Duodenal mucosa (tissue), 2 donors: ENCODE measurements around the gene SLC15A4.

ENCODE experiments used
- H3K27ac ChIP-seq: one replicate; pipeline ENCODE4 v1.7.0; 2013; ENCODE audit warnings: low read depth, low read length
- H3K27me3 ChIP-seq, 2 donors: one replicate each; pipeline ENCODE4 v1.7.0; 2013; ENCODE audit warnings: low read length in 2 of 2, control low read depth in 1 of 2; ENCODE audit not compliant: insufficient read depth in 2 of 2, control insufficient read depth in 1 of 2
- H3K36me3 ChIP-seq, 2 donors: one replicate each; pipeline ENCODE4 v1.7.0; 2013; ENCODE audit warnings: low read length in 2 of 2, control low read depth in 1 of 2; ENCODE audit not compliant: insufficient read depth in 2 of 2, control insufficient read depth in 1 of 2
- H3K4me1 ChIP-seq, 2 donors: one replicate each; pipeline ENCODE4 v1.7.0; 2013; ENCODE audit warnings: low read length in 2 of 2, control low read depth in 1 of 2; ENCODE audit not compliant: insufficient read depth in 2 of 2, control insufficient read depth in 1 of 2
- H3K4me3 ChIP-seq, 2 donors: one replicate each; pipeline ENCODE4 v1.7.0; 2013; ENCODE audit warnings: low read length in 2 of 2, low read depth in 1 of 2
- H3K9ac ChIP-seq, 2 donors: one replicate each; pipeline ENCODE4 v1.7.0; 2013; ENCODE audit warnings: low read length in 2 of 2, low read depth in 1 of 2
- H3K9me3 ChIP-seq, 2 donors: one replicate each; pipeline ENCODE4 v1.7.0; 2013; ENCODE audit warnings: low read length in 2 of 2, control low read depth in 1 of 2; ENCODE audit not compliant: control insufficient read depth in 1 of 2

Gene SLC15A4

DNA sequence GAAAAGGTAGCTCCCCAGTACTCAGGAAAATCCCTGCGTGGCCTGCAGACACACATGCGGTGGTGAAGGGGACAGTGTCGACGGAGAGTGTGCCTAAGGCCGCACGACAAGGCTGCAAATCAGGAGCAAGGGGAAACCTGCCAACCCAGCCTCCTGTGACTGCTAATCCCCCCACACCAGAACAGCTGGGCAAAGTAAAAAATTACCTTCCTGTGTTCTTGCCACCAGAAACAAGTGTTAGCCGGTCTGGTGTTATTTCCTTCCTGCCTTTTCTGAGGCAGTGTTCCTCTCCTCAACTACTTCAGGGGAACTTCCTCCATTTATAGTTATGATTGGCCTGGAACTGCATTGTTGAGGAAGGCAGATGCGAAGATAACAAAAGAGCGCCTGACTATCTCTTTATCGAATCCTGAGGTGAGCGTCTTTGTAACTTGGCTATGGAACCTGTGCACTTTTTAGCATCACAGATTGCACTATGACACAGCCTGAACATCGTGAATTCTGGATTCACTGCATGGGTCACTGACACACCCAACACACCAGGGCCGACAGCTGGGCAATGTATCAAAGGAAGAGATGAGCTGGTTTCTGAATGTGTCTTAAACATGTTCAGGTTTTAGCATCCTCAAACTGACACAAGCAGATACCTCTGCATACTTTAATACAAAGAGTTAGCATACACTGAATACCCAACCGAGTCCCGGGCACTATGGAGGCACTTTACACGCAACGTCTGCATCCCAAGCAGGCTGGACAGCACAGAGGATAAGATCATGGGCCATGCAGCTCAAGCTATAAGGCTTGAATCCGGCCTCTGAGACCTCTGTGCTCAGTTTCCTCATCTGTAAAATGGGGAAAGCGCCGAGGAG lies 28.9 kb downstream of the SLC15A4 start:
- H3K36me3 ChIP-seq, result peaks cover 33 to 63% of the 10 kb centered on the region in 2 donors
- no peaks in the 10 kb centered on the region for H3K9me3 ChIP-seq
- no peak overlapping the region for H3K27ac ChIP-seq
- peaks cover 0 to 17% of the 10 kb centered on the region in 2 donors for H3K4me1 ChIP-seq
- H3K4me3 ChIP-seq, result no peak overlapping the region
- no peaks in the 10 kb centered on the region for H3K27me3 ChIP-seq
- H3K9ac ChIP-seq, result no peak overlapping the region

DNA sequence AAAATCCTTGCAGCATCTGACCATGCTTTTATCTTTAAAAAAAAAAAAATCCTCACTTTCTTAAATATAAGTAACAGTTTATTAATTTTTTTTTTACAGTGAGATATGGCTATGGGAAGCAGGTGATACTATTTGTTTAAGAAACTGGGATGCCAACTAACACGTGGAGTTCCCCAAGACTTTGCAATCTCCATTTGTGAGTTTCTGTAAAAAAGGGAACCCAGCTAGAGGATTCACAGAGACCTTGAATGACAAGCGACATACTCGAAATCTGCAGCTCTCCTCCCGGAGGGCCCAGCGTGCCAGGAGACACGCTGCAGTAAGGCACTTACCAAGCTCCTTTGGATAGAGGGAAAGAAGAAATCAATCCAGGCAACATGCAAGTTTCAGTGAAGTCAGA lies 30.1 kb downstream of the SLC15A4 start:
- H3K27me3 ChIP-seq, result no peaks in the 10 kb centered on the region
- H3K4me1 ChIP-seq, result peaks cover 0 to 13% of the 10 kb centered on the region in 2 donors
- peaks cover 26 to 51% of the 10 kb centered on the region in 2 donors for H3K36me3 ChIP-seq
- no peak overlapping the region for H3K4me3 ChIP-seq
- no peak overlapping the region for H3K9ac ChIP-seq
- no peak overlapping the region for H3K27ac ChIP-seq
- H3K9me3 ChIP-seq, result no peaks in the 10 kb centered on the region

DNA sequence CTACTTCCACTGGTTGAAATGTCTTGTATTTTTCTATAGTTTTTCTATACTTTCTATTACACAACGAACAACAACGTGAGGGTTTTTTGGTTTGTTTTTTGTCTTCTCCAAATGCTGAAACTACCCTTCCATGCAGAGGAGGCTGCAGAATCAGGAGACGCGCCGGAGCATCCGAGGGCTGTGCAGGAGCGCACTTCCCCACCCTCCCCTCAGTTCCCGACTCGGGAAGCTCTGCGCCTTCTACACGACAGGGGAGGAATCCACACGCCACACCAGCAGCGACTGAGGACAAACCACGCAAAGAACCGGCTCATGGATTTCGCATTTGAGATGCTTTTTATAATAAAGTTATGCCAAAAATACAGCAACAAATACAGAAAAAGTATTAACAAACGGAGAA lies 30.9 kb downstream of the SLC15A4 start:
- Histone ChIP-seq H3K27me3 (no peaks in the 10 kb centered on the region), H3K36me3 (peaks cover 18 to 44% of the 10 kb centered on the region in 2 donors), H3K9me3 (no peaks in the 10 kb centered on the region), H3K4me1 (peaks cover 0 to 6% of the 10 kb centered on the region in 2 donors), H3K27ac (no peak overlapping the region), H3K9ac (no peak overlapping the region), H3K4me3 (no peak overlapping the region)

DNA sequence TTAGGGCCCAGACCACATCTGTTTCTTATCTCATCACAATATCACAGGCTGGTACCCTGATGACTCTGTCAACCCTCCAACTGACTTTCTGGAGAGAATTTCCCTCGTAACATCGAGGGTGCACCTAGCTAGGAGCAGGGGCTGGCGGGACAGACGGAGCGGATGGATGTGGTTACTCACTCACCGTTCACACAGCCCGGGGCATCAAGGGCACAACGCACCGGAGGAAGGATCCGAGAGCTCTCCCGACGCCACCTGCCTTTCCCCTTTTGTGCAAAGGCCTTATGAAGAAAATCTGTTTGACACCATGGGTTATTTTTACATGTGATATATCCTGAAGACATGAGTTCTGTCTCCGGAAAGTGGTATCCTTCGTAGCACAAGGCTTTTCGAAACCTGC lies 31.4 kb downstream of the SLC15A4 start:
- Histone ChIP-seq H3K27me3 (no peaks in the 10 kb centered on the region), H3K36me3 (peaks cover 14 to 40% of the 10 kb centered on the region in 2 donors), H3K27ac (no peak overlapping the region), H3K9me3 (no peaks in the 10 kb centered on the region), H3K9ac (no peak overlapping the region), H3K4me1 (peaks cover 0 to 6% of the 10 kb centered on the region in 2 donors), H3K4me3 (no peak overlapping the region)

DNA sequence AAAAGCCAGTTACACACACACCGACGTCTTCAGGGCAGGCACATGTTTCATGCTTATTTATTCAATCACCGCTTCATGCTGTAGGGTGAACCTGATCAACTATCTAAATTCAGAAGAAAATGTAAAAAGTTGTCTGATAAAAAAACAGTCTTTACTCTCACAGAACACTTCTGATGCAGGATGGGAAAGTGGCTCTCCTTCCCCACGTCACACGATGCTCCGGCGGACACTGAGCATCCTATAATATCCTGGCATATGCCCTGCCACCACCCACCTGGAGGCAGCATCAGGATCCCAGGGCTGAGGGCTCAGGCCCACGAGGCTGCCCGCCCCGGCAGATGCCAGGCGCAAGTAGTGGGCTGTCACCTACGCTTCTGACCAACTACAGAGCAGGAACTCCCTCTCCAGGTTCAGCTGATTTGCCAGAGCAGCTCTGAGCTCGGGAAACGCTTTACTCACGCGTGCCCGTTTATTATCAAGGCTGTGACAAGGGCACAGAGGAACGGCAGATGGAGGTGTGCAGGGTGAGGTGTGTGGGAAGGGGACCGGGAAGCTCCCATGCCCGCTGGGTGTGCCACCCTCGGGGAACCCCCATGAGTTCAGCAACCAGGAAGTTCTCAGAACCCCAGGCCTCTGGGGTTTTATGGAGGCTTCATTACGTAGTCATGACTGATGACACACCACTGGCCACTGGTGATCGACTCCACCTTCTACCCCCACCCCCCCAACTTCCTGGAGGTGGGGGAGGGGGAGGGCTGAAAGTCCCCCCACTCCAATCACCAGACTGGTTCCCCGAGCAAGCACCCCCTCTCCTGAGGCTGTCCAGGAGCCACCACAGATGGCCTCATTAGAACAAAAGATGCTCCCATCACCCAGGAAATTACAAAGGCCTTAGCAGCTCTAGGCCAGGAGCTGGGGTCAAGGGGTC lies 32.1 kb downstream of the SLC15A4 start:
- H3K9me3 ChIP-seq, result no peaks in the 10 kb centered on the region
- H3K27me3 ChIP-seq, result no peaks in the 10 kb centered on the region
- peaks cover 0 to 6% of the 10 kb centered on the region in 2 donors for H3K4me1 ChIP-seq
- H3K9ac ChIP-seq, result no peak overlapping the region
- H3K27ac ChIP-seq, result no peak overlapping the region
- H3K4me3 ChIP-seq, result no peak overlapping the region
- peaks cover 10 to 33% of the 10 kb centered on the region in 2 donors for H3K36me3 ChIP-seq

DNA sequence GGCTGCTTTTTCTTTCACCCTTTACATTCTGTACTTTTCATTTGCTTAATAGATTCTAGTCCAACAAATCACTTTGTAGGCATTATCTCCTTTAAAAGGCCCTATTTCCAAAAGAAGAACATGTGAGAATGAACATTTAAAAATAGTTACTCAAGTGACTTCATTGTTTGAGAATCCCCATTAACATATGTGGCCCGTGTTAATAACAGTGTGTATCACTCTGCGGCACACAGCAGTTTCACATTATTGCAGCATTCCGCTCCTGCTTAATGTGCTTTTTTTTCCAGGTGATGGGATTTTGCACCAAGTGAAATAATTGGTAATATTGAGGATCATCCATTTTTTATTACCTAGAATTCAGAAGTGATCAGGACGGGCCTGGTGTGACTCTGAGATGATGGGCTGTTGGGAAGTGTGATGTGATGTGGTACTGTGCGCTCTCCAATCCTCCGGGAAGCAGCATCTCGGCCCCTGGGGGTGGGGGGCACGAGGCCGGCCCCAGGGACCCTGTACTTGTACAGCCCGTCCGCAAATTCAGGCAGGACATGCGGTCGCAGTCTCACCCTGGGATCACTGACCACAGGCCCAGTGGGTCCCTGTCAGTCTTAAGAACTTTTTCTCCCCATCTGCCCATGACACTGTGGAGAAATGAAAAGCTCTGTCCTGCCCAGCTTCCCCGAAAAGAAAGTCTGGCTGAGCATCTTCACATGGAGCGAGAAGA lies 32.9 kb downstream of the SLC15A4 start:
- H3K27me3 ChIP-seq, result no peaks in the 10 kb centered on the region
- H3K4me1 ChIP-seq, result peaks cover 0 to 6% of the 10 kb centered on the region in 2 donors
- peaks cover 10 to 29% of the 10 kb centered on the region in 2 donors for H3K36me3 ChIP-seq
- H3K27ac ChIP-seq, result no peak overlapping the region
- H3K4me3 ChIP-seq, result no peak overlapping the region
- no peaks in the 10 kb centered on the region for H3K9me3 ChIP-seq
- no peak overlapping the region for H3K9ac ChIP-seq

DNA sequence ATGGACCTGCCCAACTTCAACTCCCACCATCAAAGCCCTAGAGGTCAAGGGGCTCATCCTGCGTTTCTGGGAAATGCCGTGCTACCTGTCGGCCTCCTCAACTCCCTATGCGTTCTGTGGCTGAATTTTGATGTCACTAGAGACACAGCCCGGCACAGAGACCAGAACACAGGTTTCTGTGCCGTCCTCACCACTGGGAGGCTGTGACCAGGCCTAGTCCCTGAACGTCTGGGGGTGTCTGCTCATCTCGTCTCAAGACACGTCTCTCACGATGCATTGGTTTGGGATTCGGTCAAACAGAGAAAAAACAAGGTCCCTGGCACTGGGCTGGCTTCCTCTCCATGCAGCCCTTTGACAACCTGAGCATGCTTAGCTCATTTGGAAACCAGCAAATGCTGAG lies 33.5 kb downstream of the SLC15A4 start:
- H3K9me3 ChIP-seq, result no peaks in the 10 kb centered on the region
- H3K27ac ChIP-seq, result no peak overlapping the region
- no peaks in the 10 kb centered on the region for H3K27me3 ChIP-seq
- H3K9ac ChIP-seq, result no peak overlapping the region
- peaks cover 0 to 6% of the 10 kb centered on the region in 2 donors for H3K4me1 ChIP-seq
- H3K36me3 ChIP-seq, result peaks cover 10 to 23% of the 10 kb centered on the region in 2 donors
- H3K4me3 ChIP-seq, result no peak overlapping the region

DNA sequence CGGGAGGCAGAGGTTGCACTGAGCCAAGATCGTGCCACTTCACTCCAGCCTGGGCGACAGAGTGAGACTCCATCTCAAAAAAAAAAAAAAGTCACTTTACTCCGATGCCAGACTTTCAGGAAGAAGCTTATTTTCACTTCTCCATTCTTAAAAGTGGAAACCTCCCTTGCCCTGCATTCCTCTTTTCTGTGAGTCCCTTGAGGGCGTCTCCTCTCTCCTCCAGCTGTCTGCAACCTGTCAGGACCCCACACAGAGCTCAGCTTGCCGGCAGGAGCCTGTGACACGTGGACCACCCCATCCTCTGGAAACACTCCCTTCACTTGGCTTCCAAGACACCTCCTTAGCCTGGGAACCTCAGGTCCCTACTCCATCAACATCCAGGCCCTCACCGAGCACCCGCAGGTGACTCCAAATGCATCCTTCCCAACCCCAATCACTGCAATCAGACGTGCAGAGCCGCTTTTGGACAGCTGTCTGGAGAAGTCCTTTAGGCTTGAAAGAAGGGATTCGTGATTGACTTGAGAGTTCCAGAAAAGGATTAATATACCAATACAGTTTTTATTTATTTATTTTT lies 34.3 kb downstream of the SLC15A4 start:
- H3K9me3 ChIP-seq, result no peaks in the 10 kb centered on the region
- H3K27me3 ChIP-seq, result no peaks in the 10 kb centered on the region
- H3K9ac ChIP-seq, result no peak overlapping the region
- no peak overlapping the region for H3K4me3 ChIP-seq
- H3K27ac ChIP-seq, result no peak overlapping the region
- peaks cover 0 to 6% of the 10 kb centered on the region in 2 donors for H3K4me1 ChIP-seq
- peaks cover 10 to 19% of the 10 kb centered on the region in 2 donors for H3K36me3 ChIP-seq

DNA sequence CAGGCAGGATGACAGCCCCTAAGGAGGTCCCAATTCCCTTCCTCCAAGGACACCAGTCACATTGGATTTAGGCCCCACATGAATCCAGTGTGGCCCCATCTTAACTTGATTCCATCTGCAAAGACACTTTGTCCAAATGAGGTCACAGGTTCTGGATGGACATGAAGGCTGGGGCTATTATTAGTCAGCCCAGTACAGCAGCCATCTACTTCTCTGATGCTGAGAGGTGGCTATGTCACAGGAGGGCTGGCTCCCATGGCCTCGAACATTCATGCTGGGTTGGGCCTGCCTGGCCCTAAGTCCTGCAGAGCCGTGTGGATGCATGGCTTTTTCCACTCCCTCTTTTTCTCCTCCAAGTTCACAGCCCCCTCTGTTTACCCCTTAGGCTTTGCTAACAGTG lies 35.9 kb downstream of the SLC15A4 start:
- Histone ChIP-seq H3K4me1 (peaks cover 0 to 6% of the 10 kb centered on the region in 2 donors), H3K9me3 (no peaks in the 10 kb centered on the region), H3K27me3 (no peaks in the 10 kb centered on the region), H3K9ac (no peak overlapping the region), H3K4me3 (no peak overlapping the region), H3K36me3 (peaks cover 0 to 12% of the 10 kb centered on the region in 2 donors), H3K27ac (no peak overlapping the region)
